ENCODE results near the gene KLK11. TPM values are rescaled to one million over a fixed set of nuclear protein-coding genes. Genes with fewer than 3 reads are reported as not detected.

Gene KLK11
- total and polyA plus RNA-seq, 2 donors (not counting 1 experiment from before 2014, with no cell fraction given) = not detected

DNA sequence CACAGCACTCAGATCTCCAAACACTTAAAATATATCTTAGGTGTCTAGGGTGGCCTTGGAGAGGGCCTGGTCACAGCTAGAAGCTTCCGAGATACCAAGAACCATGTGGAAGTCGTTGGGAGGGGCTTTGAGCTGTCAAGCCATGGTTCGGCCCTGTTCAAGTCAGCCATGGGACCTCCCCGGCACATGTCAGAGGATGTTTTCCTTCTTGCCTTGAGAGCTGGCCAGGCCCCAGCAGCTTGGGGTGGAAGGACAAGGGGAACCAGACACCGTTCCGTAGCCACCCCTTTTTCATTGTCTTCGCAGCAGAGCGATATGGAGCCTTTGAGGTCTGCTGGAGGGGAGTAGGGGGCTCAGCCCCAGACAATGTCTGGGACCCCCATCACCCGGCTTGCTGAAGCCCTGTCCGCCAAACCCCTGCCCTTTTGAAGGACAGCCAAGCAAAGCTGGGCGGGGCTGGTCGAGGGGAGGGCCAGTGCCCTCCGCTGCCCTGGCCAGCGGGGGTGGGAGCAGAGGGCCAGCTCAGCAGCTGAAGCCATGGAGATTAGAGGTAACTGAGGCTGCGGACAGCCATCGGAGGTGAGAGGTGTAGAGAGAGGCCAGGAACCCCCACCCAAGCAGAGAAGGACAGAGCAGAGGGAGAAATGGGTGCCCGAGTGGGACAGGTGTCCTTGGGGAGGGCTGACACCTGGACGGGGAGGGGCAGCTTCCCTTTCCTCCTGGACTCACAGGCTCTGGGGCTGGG is 435 bp downstream of the KLK11 start:
- Histone ChIP-seq H3K27me3 (replicated peaks in 1 of 4; ENCODE audit: control extremely low read depth in 1 of 4, control insufficient read depth in 3 of 4, insufficient read depth in 4 of 4, low read length in 3 of 4) (no peaks in the 10 kb centered on the region), H3K27ac (ENCODE audit: low read length in 2 of 2) (no peak overlapping the region), H3K4me1 (ENCODE audit: control insufficient read depth in 2 of 2, insufficient read depth in 2 of 2, low read length in 2 of 2) (no peaks in the 10 kb centered on the region), H4K20me1 (ENCODE audit: control insufficient read depth, insufficient read depth, low read length, poor library complexity, severe bottlenecking) (no peaks in the 10 kb centered on the region), H3K9ac (ENCODE audit: low read length) (no peak overlapping the region), H3K4me2 (replicated peaks; ENCODE audit: low read depth, low read length, poor library complexity, severe bottlenecking) (no peak overlapping the region), H3K36me3 (replicated peaks in 1 of 2; ENCODE audit: control extremely low read depth in 1 of 2, control insufficient read depth in 1 of 2, extremely low read depth in 1 of 2, insufficient read depth in 2 of 2, low read length in 1 of 2) (no peaks in the 10 kb centered on the region), H3K9me3 (ENCODE audit: control extremely low read depth in 1 of 3, control insufficient read depth in 2 of 3, insufficient read depth in 1 of 3, low read length in 2 of 3) (peaks cover 0 to 6% (median 0%) of the 10 kb centered on the region in 3 donors), H2AFZ (ENCODE audit: insufficient read depth, low read depth, low read length, poor library complexity, severe bottlenecking) (no peak overlapping the region), H3K79me2 (ENCODE audit: control insufficient read depth, insufficient read depth, low read length) (no peaks in the 10 kb centered on the region), H3K4me3 (ENCODE audit: control extremely low read depth in 1 of 5, extremely low read depth in 1 of 5, insufficient read depth in 1 of 5, low read depth in 2 of 5, low read length in 4 of 5) (no peak overlapping the region)
- POLR2A ChIA-PET = no interaction called here
- 73% methylated on average over 17 of the region's 18 CpGs for WGBS (ENCODE audit: insufficient coverage)
- intact Hi-C loops (cut with micrococcal nuclease) = no loop called here
- Mint-ChIP-seq H3K27me3 (peaks cover 33% of the 10 kb centered on the region), H3K4me3 (no peak overlapping the region), H3K4me1 (no peaks in the 10 kb centered on the region), H3K27ac (no peak overlapping the region), H3K9me3 (ENCODE audit: insufficient read depth) (no peaks in the 10 kb centered on the region)
- TF ChIP-seq, protein P1, sequence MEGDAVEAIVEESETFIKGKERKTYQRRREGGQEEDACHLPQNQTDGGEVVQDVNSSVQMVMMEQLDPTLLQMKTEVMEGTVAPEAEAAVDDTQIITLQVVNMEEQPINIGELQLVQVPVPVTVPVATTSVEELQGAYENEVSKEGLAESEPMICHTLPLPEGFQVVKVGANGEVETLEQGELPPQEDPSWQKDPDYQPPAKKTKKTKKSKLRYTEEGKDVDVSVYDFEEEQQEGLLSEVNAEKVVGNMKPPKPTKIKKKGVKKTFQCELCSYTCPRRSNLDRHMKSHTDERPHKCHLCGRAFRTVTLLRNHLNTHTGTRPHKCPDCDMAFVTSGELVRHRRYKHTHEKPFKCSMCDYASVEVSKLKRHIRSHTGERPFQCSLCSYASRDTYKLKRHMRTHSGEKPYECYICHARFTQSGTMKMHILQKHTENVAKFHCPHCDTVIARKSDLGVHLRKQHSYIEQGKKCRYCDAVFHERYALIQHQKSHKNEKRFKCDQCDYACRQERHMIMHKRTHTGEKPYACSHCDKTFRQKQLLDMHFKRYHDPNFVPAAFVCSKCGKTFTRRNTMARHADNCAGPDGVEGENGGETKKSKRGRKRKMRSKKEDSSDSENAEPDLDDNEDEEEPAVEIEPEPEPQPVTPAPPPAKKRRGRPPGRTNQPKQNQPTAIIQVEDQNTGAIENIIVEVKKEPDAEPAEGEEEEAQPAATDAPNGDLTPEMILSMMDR (IDR thresholded peaks at IDR 0.05) = no peak
- no peak for TF ChIP-seq EZH2 (IDR thresholded peaks at IDR 0.05; ENCODE audit: borderline replicate concordance, insufficient read depth, low read depth, low read length, poor library complexity, severe bottlenecking)
- DNase-seq (no peak), ATAC-seq (ENCODE audit: low read depth) (no peak)
- CTCF ChIA-PET = no interaction called here

DNA sequence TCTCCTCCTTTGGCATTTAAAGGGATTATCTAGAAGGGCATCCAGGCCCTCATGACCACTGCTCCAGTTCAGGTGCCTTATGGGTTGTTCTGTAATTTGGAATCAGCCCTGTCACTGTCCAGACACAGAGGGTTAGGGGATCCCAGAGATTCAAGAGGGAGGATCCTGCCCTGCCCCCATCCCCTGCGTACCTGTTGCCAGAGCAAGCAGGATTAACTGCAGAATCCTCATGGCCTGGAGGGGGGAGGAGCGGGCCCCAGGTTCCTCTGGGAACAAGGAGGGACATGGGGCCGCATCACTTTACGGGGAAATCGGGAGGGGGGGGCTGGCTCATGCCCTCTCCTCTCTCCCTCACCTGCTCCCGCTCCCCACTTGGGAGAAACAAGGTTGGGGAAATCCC is 1.0 kb downstream of the KLK11 start:
- TF ChIP-seq, protein P1 (IDR thresholded peaks at IDR 0.05) = no peak
- no peak for TF ChIP-seq EZH2 (IDR thresholded peaks at IDR 0.05; ENCODE audit: borderline replicate concordance, insufficient read depth, low read depth, low read length, poor library complexity, severe bottlenecking)
- H3K27ac ChIP-seq (ENCODE audit: low read length in 2 of 2) = no peak overlapping the region
- H2AFZ ChIP-seq (ENCODE audit: insufficient read depth, low read depth, low read length, poor library complexity, severe bottlenecking) = no peak overlapping the region
- H3K4me3 Mint-ChIP-seq = no peak overlapping the region
- H3K36me3 ChIP-seq (replicated peaks in 1 of 2; ENCODE audit: control extremely low read depth in 1 of 2, control insufficient read depth in 1 of 2, extremely low read depth in 1 of 2, insufficient read depth in 2 of 2, low read length in 1 of 2) = no peaks in the 10 kb centered on the region
- H3K9me3 Mint-ChIP-seq (ENCODE audit: insufficient read depth) = no peaks in the 10 kb centered on the region
- no peaks in the 10 kb centered on the region for H3K4me1 Mint-ChIP-seq
- H3K27me3 Mint-ChIP-seq = peaks cover 29% of the 10 kb centered on the region
- peaks cover 0 to 2% (median 0%) of the 10 kb centered on the region in 3 donors for H3K9me3 ChIP-seq (ENCODE audit: control extremely low read depth in 1 of 3, control insufficient read depth in 2 of 3, insufficient read depth in 1 of 3, low read length in 2 of 3)
- DNase-seq = no peak
- no peak overlapping the region for H3K4me2 ChIP-seq (replicated peaks; ENCODE audit: low read depth, low read length, poor library complexity, severe bottlenecking)
- ChIA-PET CTCF (no interaction called here), POLR2A (no interaction called here)
- H3K9ac ChIP-seq (ENCODE audit: low read length) = no peak overlapping the region
- H3K79me2 ChIP-seq (ENCODE audit: control insufficient read depth, insufficient read depth, low read length) = no peaks in the 10 kb centered on the region
- no peaks in the 10 kb centered on the region for H3K4me1 ChIP-seq (ENCODE audit: control insufficient read depth in 2 of 2, insufficient read depth in 2 of 2, low read length in 2 of 2)
- WGBS (ENCODE audit: insufficient coverage) = 88% methylated on average over 1 of the region's 6 CpGs
- intact Hi-C loops (cut with micrococcal nuclease) = no loop called here
- no peaks in the 10 kb centered on the region for H3K27me3 ChIP-seq (replicated peaks in 1 of 4; ENCODE audit: control extremely low read depth in 1 of 4, control insufficient read depth in 3 of 4, insufficient read depth in 4 of 4, low read length in 3 of 4)
- H3K4me3 ChIP-seq (ENCODE audit: control extremely low read depth in 1 of 5, extremely low read depth in 1 of 5, insufficient read depth in 1 of 5, low read depth in 2 of 5, low read length in 4 of 5) = no peak overlapping the region
- no peak for ATAC-seq (ENCODE audit: low read depth)
- H4K20me1 ChIP-seq (ENCODE audit: control insufficient read depth, insufficient read depth, low read length, poor library complexity, severe bottlenecking) = no peaks in the 10 kb centered on the region
- H3K27ac Mint-ChIP-seq = no peak overlapping the region

Data from B cell (primary cell).